HG03342 (cell line): ENCODE results near the gene CYP26C1.

Source experiments
- ATAC-seq: cut with Tn5 transposase; IDR thresholded peaks from one replicate; pipeline ENCODE4 v1.9.1; 2021; ENCODE audit warnings: mild to moderate bottlenecking, moderate library complexity; ENCODE audit not compliant: unreplicated experiment

Gene CYP26C1

GRCh38 chr10:93063977-93064660 is 3.5 kb downstream of the CYP26C1 start:
- ATAC-seq: no peak

GRCh38 chr10:93064874-93065660 is 4.5 kb downstream of the CYP26C1 start:
- no peak for ATAC-seq

- no peak for ATAC-seq
These were observed 5.3 kb downstream of the CYP26C1 start for GRCh38 chr10:93065675-93066543.

- no peak for ATAC-seq
These were observed 5.9 kb downstream of the CYP26C1 start for GRCh38 chr10:93066544-93066913.

GRCh38 chr10:93067443-93068365 is 7.1 kb downstream of the CYP26C1 start:
- ATAC-seq: no peak

GRCh38 chr10:93068411-93069244 is 8.0 kb downstream of the CYP26C1 start:
- no peak for ATAC-seq

GRCh38 chr10:93069245-93069561 is 8.6 kb downstream of the CYP26C1 start:
- ATAC-seq: no peak

- ATAC-seq: no peak
These were observed 10.0 kb downstream of the CYP26C1 start for GRCh38 chr10:93070378-93071176.

GRCh38 chr10:93071177-93071472 is 10.5 kb downstream of the CYP26C1 start:
- no peak for ATAC-seq

- no peak for ATAC-seq
These were observed 11.2 kb downstream of the CYP26C1 start for GRCh38 chr10:93071674-93072224.

GRCh38 chr10:93072225-93072712 is 11.7 kb downstream of the CYP26C1 start:
- ATAC-seq: no peak

GRCh38 chr10:93072713-93073538 is 12.3 kb downstream of the CYP26C1 start:
- no peak for ATAC-seq

GRCh38 chr10:93073539-93074146 is 13.0 kb downstream of the CYP26C1 start, which contains the start of gene CYP26A1:
TSS of gene CYP26A1 (plus strand) at chr10:93073893. CDS start at chr10:93073935, 42 bp downstream.
- ATAC-seq: no peak

GRCh38 chr10:93074147-93074596 is 13.6 kb downstream of the CYP26C1 start:
- ATAC-seq: no peak

GRCh38 chr10:93074597-93075368 is 14.2 kb downstream of the CYP26C1 start:
- no peak for ATAC-seq
